VCaP (cell line): ENCODE results near the gene AKAP7.

Experiments used
- H3K27ac ChIP-seq: fragments of 450-650 bp; 2 replicates; pipeline ENCODE4 v1.5.1; 2017
- TF ChIP-seq, protein P1 (sequence below): fragments of 450-650 bp; conservative IDR thresholded peaks from 2 replicates; pipeline ENCODE4 v1.5.1; 2017; ENCODE audit warnings: mild to moderate bottlenecking, moderate library complexity

Gene AKAP7

DNA sequence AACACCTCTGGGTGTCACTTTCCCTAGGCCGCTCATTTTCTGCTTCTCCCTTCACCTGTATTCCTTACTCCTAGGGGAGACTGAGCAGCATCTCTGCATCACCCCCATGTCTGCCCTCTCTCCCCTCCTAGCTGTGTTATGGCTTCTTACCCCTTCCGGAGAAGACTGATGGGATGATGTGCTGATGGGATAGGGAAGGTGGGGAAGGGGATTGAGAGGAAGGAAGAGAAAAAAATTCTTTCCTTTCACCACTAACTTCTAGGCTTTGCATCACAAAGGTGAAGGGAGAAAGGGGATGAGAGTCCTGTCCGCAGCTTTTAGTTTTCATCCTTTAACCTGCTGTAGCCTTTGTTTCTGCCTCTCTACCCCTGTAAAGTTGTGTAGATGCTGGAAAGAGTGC is 26.7 kb downstream of the AKAP7 start:
- TF ChIP-seq, protein P1, sequence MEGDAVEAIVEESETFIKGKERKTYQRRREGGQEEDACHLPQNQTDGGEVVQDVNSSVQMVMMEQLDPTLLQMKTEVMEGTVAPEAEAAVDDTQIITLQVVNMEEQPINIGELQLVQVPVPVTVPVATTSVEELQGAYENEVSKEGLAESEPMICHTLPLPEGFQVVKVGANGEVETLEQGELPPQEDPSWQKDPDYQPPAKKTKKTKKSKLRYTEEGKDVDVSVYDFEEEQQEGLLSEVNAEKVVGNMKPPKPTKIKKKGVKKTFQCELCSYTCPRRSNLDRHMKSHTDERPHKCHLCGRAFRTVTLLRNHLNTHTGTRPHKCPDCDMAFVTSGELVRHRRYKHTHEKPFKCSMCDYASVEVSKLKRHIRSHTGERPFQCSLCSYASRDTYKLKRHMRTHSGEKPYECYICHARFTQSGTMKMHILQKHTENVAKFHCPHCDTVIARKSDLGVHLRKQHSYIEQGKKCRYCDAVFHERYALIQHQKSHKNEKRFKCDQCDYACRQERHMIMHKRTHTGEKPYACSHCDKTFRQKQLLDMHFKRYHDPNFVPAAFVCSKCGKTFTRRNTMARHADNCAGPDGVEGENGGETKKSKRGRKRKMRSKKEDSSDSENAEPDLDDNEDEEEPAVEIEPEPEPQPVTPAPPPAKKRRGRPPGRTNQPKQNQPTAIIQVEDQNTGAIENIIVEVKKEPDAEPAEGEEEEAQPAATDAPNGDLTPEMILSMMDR = no peak
- H3K27ac ChIP-seq = no peak overlapping the region

DNA sequence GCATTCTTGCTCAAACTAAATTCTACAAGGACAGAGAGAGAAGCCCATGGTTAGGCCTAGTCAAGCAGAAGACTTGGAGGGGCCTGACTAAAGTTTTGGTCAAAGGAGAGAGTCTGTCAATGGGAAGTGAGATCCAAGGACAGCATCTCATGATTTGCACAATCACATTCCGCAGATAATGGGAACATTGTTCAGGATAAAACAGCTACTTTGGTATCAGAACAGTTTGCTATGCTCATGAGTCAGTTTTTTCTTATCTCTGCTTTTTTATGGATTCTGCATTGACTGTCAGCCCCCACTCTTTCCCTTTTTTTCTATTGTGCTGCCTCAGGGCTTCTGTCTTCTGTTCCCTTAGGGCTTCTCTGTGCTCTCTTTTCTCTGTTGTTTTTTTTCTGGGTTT is 28.6 kb downstream of the AKAP7 start:
- no peak overlapping the region for H3K27ac ChIP-seq
- TF ChIP-seq, protein P1 = no peak

DNA sequence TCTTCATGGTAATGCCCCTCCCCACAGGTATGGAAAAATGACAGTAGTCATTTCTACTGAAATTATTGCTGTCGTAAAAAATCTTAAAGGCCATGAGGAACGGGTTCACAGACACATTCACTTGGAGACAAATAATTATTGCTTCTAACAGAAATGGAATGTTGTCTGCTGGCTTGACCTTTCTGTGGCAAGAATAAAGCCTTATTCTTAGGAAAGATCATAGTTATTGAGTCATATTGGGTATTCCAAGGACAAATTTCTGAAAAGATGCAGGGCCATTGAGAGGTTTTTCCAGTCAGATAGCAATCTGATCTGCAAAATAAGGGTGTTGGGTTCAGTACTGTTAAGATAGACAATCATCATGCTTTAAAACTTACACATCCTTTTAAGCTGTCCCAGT is 29.2 kb downstream of the AKAP7 start:
- TF ChIP-seq, protein P1 = no peak
- H3K27ac ChIP-seq = no peak overlapping the region

DNA sequence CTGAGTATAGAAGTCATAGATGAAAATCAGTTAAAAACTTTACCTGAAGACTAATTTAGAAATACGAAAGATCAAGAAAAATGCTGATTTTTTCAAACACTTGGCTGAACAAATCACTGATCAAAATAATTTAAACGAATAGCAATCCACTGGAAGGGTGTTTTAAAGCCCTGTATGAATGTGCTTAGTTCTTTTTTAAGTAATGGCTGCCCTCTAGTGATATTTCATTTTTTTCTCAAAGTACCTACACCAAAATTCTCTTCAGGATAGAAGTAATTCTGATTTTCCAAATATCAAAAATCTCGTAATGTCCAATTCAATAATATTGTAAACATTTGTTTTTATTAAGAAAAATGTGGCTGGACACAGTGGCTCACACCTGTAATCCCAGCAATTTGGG is 32.5 kb downstream of the AKAP7 start:
- TF ChIP-seq, protein P1 = peak; percentile 41
- H3K27ac ChIP-seq = no peak overlapping the region

DNA sequence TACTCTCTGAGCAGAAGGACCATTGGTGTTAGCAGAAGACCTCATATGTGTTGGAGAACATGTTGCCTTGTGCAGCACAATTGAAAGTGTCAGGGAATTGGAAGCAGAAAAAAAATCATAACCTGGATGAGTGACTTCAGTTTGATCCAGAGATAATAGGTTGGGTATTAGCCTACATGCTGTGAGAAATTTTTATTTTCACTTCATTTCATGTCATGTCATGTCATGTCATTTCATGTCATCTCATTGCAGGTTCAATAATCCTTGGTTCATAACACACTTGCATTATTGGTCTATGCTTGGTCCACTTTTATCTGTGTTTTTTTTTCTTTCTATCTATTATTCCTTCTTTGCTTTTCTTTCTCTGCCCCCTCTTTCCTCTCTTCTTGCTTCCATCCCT is 34.3 kb downstream of the AKAP7 start:
- TF ChIP-seq, protein P1 = no peak
- no peak overlapping the region for H3K27ac ChIP-seq

DNA sequence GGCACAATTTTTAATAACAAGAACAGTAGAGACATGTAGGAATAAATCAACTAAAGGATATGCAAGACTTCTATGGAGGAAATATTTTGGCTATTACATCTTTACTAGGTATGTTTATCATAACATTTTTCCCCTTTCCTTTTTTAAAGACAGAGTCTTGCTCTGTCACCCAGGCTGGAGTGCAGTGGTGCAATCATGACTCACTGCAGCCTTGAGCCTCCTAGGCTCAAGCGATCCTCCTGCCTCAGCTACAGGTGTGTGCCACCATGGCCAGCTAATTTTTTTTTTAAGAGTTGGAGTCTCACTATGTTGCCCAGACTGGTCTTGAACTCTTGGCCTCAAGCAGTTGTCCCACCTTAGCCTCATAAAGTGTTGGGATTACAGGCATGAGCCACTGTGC is 37.0 kb downstream of the AKAP7 start:
- TF ChIP-seq, protein P1 = no peak
- H3K27ac ChIP-seq = no peak overlapping the region

DNA sequence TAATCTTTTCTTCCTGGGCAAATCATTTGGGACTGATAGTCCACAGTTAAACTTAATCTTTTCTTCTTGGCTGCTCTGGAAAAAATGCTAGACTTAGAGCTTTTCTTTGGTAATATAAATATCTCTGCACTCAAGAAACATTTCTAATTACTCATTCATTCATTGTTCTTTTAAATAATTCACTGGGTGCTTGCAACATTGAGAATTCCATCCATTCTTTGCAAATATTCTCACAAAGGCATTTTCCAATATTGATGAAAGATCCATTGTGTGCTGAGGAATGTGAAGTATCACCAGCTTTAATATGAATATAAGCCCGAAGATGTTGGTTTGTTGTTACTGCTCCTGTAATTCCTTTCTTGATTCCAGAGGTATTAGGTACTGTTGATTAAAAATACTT is 38.4 kb downstream of the AKAP7 start:
- no peak overlapping the region for H3K27ac ChIP-seq
- TF ChIP-seq, protein P1 = no peak

DNA sequence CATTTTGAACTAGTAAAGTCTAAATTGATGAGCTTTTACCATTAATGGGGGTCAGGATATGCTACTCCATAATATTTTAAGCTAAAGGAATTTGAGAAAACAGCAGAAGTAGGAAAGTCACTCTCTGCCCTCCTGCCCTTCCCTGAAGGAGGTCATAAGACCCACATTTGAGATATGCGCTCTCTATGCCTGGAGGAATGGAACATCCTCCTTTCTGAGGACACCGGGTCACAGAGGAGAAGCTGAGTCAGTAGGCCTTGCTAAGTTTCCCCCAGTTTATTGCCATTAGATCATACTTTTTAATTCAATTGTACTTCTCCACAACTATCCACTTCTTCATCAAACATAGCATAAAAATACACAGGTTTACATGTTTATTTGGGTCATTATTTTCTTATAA is 40.3 kb downstream of the AKAP7 start:
- TF ChIP-seq, protein P1 = no peak
- H3K27ac ChIP-seq = no peak overlapping the region
